ENCODE data around the gene ARHGEF2.
A peak's percentile ranks its signal among the peaks of the same experiment; 100 is the strongest.

The ARHGEF2 gene

DNA sequence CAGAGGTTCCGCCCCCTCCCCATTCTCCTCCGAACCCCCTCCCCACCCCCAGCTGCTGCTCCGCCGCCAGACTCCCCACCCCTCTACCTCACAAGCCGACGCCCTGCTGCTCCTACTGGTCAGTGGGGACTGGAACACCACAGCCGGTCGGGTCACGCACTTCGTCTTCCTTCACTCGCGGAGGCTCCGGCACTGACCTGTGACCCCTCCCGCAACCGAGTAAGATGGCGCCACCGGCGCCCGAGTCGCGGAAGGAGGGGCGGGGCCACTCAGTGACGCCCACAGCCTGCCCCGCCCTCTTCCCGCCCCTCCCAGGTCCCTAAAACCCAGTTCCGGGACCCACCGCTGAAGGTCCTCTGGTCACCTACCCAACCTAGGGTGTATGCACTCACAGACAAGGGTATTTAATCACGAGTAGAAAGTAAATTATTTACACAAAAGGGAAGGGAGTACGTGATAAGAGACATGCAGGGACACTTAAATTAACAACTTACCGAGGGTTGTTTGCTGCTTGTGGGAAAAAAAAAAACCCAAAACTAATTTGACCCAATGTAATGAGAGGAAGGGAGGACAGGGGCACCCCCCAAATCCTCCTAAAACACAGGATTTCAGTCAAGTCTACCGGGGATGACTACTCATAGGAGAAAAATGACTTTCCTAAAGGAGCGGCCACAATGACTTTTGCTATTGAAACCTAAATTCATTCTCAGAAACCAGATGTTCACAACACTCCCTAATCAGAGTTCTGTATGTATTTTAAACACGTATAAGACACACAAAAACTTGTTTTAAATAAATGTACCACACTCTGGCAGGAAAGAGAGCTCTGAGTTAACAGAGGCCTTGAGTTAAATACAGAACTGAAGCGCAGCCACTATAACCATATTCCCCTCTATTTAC lies 66.9 kb downstream of the ARHGEF2 start, which contains the start of gene RIT1:
TSS of gene RIT1 (minus strand) at position 194 of the 900 bp plus-strand sequence. CDS start 588 bp downstream, outside the sequence.
- DNase-seq (ENCODE audit: low read depth in 2 of 2): peak; percentile 72 to 76

DNA sequence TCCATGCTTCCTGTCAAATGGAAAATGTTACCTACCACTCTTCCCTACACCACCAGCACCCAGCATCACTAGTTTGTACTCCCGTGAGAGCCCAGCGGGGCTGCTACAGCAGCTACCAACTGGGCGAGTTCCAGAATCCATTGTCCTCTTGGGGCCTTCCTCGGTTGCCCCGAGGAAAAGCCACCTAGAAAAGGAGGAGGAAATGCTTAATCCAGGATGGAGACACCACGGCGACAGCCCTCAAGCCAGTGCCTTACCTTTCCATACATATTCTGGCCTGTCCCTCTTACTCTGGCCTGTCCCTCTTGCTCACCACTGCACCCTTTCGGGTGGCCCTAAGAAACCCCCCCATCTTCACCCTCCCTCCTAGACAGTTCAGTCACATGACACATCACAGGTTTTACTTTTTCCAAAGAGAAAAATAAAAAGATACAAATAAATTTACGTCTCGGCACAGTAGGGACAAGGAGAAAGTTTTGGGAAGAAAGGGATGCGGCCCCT lies 67.7 kb downstream of the ARHGEF2 start:
- DNase-seq (ENCODE audit: low read depth in 2 of 2): no peak

DNA sequence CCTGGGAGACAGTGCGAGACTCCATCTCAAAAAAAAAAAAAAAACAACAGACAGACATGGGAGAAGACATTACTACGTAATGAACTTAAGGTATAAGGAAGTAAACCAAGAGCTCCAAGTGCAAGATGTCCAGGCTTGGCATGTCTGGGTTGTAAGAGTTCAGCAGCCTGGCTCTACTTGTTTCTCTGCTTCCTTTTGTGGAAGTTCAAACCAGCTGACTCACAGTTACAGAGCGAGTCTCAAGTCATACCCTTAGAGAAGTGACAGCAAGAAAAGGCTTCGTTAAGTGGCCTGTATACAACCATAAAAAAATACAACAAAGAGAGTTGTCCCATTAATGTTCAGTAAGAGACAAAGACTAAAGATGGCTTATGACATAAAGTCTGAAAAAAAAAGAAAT lies 68.5 kb downstream of the ARHGEF2 start:
- no peak for DNase-seq (ENCODE audit: low read depth in 2 of 2)

DNA sequence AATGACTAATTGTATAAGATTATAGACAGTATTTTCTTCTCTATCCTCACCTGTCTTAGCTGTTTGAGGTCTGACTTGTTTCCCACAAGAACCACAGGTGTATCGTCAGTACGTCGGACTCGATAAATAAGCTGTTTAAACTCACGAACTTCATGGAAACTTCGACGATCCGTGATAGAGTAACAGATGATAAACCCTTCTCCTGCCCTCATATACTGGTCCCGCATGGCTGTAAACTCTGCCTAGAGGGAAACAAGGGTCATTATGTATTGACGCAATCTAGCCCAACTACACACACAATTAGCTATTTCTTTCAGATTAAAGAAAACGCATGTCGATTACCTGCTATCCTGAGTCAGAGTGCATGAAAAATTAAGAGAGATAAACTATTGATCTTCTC lies 74.1 kb downstream of the ARHGEF2 start:
- DNase-seq (ENCODE audit: low read depth in 2 of 2): no peak

DNA sequence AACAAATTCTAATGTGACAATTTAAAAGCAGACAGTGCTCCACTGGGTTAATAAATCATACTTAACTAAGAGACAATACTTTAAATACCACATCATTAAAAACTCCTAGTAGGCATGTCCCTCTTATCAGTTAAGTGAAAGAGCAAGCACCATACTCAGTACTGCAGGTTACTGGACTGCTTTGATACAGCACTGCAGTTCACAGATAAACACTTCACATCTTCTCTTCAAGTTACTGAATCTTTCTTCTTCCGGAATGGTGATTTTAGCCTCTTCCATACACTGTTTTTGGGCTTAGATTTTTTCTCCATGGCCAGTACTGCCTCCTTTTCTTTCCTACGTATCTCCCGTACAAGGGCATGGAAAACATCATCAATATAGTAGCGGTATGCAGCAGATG lies 78.2 kb downstream of the ARHGEF2 start:
- DNase-seq (ENCODE audit: low read depth in 2 of 2): no peak

DNA sequence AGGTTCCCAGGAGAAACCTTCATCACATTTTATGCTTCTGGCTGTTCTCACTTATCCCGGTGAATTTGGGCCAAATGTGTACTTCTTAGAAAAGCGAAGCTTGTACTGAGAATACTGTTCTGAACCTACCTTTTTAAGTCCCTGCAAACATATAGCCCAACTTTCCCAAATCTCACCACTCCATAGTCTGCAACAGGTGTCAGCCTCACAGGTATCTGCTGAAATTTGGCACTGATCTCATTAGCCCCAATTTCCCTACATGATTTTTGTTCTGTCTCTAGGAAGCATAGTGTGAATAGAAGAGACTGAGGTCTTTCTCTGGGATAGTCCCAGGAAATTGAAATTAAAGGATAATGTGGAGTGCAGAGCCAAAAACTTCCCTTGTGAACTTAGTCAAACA lies 78.7 kb downstream of the ARHGEF2 start:
- DNase-seq (ENCODE audit: low read depth in 2 of 2): no peak

DNA sequence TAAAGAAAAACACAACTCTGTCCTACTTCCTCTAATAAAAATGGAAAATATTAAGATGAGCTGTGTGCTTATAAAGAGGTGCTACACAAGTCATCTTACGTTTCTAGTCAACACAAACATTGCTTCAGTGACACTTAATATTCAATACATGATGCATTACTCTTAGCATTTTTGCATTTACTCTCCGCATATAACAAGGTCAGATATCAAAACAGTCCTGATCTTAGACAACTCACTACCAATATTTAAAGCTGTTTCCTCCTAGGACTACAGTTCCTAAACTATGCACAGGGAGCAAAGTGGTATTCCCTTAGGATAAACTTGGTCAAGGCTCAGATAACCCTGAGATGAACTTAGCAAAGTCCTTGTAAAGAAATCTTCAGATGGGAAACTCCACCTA lies 79.5 kb downstream of the ARHGEF2 start:
- no peak for DNase-seq (ENCODE audit: low read depth in 2 of 2)

DNA sequence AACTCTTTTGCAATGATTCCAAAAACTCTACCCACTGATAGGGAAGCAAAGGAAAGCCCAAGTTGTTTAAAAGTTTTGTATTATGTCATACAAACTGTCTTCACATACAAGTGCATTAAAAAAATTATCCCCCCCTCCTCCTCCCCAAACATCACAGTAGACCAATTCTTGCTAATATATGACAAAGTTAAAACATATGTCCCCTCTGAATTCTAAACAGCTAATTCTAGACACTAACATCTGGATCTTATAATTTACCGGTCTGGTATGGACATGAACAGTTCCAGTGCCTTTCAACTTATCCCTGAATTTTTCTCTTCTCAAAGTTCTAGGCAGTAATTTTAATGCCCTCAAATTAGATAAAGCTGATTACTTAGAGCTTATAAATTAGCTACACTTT lies 80.6 kb downstream of the ARHGEF2 start:
- no peak for DNase-seq (ENCODE audit: low read depth in 2 of 2)

Data from stimulated activated CD8-positive, alpha-beta memory T cell treated with anti-CD3 and anti-CD28 coated beads, Interleukin-15, amount 100 ng/mL, for 48 hours (primary cell).